GM21825 (cell line): ENCODE data around the gene PALM.
"Not testable (repeated sequence)": the region's sequence is repeated elsewhere in the genome, so short reads cannot be mapped to it uniquely, and the experiment has no call there.

ENCODE experiments used
- ATAC-seq: cut with Tn5 transposase; IDR thresholded peaks from one replicate; pipeline ENCODE4 v1.9.1; 2021; ENCODE audit warnings: mild to moderate bottlenecking, moderate library complexity; ENCODE audit not compliant: unreplicated experiment

PALM gene

DNA sequence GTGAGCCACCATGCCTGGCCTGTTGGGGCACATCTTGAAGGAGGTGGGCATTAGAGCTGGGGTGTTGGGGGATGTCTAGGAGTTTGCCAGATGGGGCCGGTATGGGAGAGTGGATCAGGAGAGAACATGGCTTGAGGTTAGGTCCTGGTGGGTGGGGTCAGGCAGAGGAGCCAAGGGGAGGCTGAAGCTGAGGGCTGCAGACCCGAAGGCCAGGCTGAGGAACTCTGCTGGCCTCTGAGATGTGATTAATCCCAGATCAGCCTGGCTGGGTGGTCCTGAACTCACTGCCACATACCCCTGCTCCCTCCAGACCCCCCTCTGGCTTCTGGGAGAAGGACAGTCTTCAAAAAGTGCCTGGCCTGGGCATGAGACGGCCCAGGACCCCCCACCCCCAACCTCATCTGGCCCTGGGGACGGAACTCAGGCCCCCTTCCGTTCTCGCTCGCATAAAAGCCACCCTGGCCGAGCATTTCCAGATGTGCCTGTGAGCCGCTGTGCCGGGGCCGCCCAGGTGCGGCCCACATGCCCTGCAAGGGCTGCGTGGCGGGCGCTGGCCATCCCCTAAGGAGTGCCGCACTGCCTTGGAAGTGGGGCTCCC lies 29.8 kb upstream of the PALM start:
- ATAC-seq: no peak

DNA sequence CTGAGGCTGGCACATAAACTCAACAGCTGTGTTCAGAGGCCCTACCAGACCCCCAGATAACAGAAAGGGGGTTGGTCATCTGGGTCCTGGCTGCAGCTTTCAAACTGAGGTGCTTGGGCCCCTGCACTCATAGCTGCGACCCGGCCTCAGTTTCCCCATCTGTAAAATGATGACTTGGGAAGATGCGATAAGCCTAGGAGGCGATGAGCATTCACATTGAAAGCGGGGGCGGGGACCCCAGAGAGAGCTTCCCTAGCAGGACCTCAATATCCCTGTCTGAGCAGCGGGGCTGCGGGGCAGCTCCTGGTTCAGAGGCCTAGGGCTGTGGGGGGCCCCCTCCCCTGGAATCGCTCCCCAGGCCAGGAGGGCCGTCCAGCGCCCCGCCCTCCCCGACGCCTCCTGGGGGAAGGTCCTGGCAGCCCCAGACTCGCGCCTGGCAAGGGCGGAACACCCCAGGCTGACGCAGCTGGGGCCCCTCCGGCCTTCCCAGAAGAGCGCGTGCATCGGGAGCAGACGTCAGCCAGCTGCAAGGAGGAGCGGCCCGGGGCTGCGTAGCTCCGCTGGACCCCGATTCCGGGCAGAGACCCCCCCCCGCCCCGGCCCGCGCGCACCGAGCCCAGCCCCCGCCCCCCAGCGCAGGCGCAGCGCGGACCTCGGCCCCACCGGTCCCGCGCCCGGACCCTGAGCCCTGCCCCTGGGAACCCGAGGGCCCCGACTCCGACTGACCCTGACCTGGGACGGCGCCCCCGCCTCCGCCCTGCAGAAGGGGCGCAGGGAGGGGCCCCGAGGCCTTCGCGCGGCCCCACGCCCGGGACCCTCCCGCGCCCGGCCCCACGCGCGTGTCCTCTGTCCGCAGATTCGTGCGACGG lies 29.1 kb upstream of the PALM start:
- ATAC-seq: peak; percentile 7

DNA sequence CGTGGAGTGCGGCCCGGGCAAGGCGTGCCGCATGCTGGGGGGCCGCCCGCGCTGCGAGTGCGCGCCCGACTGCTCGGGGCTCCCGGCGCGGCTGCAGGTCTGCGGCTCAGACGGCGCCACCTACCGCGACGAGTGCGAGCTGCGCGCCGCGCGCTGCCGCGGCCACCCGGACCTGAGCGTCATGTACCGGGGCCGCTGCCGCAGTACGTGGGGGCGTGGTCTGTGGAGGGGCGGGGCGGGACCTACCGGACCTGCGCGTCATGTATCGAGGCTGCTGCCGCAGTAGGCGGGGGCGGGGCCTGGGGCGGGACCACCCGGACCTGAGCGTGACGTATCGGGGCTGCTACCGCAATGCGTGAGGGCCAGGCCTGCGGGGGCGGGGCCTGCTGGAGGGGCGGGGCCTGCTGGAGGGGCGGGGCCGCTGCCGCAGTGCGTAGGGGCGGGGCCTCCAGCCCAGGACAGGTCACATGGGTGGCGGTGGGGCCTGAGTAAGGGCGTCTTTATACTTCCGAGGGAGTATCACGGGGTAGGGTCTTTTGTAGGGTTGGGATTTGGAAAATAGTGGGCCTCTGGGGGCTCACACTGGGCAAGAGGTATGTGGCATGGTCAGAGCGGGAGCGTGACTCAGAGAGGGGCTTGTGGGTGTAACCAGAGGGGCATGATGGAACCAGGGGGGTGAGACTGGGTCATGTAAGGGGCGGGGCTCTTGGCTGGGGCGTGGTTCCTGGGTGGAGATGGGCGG lies 28.3 kb upstream of the PALM start:
- peak; percentile 69 for ATAC-seq

DNA sequence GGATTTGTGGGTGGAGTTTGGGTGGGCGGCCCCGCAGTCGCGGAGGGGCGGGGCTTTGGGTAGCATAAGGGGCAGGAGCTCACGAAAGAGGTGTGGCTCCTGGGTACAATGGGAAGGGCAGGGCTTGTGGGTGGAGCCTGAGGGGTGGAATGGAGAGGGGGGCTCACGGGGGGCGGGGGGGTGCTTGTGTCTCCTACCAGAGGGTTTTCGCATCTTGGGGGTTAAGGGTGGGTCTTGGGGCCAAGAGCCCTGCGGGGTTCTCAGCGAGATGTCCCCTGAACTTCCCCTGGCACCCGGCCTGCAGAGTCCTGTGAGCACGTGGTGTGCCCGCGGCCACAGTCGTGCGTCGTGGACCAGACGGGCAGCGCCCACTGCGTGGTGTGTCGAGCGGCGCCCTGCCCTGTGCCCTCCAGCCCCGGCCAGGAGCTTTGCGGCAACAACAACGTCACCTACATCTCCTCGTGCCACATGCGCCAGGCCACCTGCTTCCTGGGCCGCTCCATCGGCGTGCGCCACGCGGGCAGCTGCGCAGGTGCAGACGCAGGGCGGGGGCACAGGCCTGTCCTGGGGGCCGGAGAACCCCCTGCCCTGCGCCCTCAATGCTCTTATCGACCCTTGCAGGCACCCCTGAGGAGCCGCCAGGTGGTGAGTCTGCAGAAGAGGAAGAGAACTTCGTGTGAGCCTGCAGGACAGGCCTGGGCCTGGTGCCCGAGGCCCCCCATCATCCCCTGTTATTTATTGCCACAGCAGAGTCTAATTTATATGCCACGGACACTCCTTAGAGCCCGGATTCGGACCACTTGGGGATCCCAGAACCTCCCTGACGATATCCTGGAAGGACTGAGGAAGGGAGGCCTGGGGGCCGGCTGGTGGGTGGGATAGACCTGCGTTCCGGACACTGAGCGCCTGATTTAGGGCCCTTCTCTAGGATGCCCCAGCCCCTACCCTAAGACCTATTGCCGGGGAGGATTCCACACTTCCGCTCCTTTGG lies 27.4 kb upstream of the PALM start:
- no peak for ATAC-seq

DNA sequence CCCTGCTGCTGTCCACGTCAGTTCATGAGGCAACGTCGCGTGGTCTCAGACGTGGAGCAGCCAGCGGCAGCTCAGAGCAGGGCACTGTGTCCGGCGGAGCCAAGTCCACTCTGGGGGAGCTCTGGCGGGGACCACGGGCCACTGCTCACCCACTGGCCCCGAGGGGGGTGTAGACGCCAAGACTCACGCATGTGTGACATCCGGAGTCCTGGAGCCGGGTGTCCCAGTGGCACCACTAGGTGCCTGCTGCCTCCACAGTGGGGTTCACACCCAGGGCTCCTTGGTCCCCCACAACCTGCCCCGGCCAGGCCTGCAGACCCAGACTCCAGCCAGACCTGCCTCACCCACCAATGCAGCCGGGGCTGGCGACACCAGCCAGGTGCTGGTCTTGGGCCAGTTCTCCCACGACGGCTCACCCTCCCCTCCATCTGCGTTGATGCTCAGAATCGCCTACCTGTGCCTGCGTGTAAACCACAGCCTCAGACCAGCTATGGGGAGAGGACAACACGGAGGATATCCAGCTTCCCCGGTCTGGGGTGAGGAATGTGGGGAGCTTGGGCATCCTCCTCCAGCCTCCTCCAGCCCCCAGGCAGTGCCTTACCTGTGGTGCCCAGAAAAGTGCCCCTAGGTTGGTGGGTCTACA lies 25.9 kb upstream of the PALM start:
- ATAC-seq: no peak

DNA sequence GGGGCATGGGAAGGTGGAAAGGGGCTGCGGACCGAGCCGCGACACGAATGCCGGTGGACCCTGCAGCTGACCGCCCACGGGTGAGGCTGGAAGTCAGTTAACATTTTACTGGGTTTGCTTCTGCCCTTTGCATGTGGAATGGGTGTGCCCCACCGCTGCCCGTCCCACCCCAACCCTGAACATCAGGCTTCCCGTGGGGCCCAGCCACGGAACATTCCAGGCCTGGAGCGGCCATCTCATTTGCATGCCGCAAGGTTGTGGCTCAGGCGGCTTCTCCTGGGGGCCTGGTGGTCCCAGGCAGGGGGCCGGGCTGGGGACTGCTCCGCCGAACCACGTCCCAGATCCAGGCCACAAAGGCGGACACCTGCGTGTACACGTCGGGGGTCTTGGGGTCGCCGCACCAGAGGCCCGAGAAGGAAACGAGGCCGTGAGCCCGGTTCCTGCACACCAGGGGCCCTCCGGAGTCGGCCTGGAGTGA lies 23.2 kb upstream of the PALM start:
- ATAC-seq: no peak

DNA sequence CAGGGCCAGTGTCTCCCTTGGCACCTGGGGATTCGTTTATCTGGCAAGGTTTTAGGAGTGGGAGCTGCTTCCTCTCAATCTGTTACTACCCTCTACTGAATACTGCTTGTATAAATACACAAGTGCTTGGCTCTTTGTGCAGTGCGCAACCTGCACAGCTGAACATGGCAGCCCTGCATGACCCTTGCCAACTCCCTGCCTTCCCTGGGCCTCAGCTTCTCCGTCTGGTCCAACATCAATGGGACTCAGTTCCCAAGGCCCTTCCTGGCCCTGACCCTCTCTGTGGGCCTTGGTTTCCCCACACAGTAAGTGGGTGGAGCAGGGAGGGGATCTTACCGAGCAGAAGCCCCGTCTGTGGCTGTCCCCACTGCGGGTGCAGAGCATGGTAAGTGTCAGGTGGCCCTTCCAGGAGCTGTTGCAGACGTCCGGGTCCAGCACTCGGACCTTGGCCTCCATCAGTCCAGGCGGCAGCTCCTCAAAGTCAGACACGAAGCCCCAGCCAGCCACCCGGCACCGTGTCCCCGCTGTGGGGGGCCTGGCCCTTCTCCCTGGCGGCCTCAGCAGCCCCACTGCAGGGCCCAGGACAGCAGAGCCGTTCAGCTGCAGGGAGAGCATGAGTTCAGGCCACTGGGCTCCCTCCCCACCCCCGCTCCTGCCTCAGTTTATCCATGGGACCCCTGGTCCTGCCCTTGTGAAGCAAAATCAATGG lies 22.0 kb upstream of the PALM start:
- no peak for ATAC-seq

DNA sequence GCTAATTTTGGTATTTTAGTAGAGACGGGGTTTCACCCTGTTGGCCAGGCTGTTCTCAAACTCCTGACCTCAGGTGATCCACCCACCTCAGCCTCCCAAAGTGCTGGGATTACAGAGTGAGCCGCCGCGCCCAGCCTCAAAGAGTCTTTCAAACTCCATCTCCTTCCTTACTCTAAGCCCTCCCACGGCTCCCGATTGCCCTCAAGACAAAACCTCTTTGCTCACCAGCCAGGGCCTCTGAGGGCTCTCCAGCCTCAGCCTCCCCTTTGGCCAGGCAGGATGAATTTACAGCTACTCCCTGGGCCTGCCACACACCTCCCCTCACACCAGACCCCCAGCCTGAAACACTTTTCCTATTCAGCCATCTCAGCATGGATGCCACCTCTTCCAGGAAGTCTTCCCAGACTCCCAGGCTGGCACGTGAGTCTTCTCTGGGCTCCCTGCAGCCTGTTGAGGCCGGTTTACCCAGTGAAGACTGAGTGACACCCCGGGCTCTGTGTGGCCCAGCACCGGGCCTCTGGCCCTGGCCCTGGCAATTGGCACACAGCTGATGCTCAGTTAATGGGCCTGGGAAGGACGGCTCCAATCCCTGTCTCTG lies 21.1 kb upstream of the PALM start:
- ATAC-seq: no peak

DNA sequence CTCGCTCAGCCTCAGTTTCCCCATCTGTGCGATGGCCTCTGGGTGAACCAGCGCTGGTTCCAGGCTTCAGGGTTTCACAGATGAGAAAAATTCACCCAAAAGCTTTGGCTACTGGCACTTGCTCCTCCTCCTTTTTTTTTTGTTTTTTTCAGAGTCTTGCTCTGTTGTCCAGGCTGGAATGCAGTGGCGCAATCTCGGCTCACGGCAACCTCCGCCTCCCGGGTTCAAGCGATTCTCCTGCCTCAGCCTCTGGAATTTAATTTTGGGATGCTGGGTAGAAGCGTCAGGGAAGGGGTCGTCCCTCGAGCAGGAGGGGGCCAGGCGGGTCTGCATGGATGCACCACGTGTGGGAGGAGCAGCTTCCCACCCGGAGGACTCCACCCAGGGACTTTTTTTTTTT lies 20.5 kb upstream of the PALM start:
- no peak for ATAC-seq

DNA sequence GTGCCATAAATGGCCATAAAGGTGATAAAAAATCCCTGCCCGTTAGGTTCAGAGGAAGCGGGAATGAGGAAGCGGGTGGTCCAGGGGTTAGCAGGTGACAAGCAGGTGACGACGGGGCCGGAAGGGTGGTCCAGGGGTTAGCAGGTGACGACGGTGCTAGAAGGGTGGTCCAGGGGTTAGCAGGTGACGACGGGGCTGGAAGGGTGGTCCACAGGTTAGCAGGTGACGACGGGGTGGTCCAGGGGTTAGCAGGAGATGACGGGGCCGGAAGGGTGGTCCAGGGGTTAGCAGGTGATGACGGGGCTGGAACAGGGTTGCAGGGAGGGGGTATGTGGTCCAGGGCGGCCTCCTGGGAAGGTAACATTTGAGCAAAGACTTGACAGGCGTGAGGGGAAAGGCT lies 19.7 kb upstream of the PALM start:
- no peak for ATAC-seq

DNA sequence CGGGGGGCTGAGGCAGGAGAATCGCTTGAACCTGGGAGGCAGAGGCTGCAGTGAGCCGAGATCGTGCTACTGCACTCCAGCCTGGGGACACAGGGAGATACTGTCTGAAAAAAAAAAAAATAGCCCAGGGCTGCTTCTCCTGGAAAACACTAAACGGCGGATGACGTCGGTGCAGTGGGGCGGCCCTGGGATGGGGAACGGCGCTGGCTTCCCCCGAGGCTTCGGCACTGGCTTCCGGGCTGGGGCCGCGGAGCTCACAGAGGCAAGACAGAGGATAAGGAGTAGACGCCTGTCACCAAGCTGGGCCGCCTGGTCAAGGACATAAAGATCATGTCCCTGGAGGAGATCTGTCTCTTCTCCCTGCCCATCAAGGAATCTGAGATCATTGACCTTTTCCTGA lies 18.5 kb upstream of the PALM start:
- ATAC-seq: no peak

DNA sequence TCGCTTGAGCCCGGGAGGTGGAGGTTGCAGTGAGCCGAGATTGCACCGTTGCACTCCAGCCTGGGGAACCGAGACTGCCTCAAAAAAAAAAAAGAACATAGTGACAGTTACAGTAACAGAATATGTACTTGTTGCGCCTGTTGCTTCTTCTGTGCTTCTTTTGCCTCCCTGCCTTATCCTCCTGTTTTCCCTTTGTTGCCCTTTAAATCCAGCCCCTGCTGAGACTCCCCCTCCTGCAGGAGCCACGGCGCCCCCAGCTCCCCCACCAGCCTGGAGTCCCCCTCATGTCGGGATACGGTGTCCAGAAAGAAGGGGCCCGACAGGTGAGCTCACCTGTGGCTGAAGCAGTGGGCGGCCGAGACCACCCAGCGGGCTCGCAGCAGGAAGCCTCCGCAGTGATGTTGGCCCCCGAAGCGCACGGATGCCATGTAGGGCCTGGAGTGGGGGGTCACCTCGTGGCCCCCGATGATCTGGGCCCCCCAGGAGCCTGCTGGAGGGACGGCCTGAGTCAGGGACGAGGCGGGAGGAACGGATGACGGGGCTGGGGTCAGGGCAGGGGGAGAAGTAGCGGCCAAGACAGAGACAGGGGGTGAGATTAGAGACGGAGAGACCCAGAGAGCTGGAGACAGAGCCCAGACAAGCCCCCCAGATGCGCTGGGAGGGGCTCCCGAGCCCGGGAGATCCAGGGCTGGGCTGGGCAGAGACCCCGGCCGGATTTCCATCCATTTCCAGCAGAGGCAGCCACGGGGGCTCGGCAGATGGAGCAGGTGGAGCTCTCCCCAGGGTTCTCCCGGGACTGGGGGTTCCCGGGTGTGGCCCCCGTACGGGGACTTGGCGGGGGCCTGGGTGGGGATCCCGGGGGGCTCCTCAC lies 14.0 kb upstream of the PALM start:
- no peak for ATAC-seq

DNA sequence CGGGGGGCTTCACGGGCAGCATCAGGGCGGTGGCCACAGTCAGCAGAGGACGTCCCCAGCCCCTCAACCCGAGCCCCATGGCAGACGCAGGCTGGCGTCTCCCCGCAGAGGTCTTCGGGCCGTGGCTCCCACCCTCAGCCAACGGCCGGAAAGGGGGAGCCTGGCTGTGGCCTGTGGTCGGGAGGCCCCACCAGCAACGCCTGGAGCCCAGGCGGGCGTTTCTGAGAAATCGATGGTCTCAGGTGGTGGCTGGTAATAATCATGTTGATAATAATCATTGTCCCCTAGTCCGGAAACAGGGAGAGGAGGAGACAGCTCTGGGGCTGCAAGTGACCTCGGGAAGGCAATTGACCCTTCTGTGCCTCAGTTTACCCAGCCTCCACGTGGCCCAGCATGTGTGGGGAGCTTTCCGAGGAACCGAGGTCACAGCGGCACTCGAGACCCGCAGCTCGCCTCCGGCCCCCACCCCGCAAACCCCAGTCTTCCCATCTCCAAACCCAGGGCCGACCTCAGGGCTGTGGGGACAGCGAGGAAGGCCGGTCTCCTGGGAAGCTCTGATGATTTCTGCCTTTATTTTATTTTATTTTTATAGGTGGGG lies 13.3 kb upstream of the PALM start, which contains the start of gene PRSS57:
Gene PRSS57, minus strand, starts transcription at position 101 of the 598 bp plus-strand sequence. Its CDS starts 22 bp downstream, at position 79.
- no peak for ATAC-seq

DNA sequence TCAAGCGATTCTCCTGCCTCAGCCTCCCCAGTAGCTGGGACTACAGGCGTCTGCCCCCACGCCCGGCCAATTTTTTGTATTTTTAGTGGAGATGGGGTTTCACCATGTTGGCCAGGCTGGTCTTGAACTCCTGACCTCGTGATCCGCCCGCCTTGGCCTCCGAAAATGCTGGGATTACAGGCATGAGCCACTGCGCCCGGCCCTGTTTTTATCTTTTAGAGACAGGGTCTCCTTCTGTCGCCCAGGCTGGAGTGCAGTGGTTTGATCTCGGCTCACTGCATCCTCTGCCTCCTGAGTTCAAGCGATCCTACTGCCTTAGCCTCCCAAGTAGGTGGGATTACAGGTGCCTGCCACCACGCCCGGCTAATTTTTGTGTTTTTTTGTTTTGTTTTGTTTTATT lies 10.2 kb upstream of the PALM start:
- ATAC-seq: not testable (repeated sequence)

DNA sequence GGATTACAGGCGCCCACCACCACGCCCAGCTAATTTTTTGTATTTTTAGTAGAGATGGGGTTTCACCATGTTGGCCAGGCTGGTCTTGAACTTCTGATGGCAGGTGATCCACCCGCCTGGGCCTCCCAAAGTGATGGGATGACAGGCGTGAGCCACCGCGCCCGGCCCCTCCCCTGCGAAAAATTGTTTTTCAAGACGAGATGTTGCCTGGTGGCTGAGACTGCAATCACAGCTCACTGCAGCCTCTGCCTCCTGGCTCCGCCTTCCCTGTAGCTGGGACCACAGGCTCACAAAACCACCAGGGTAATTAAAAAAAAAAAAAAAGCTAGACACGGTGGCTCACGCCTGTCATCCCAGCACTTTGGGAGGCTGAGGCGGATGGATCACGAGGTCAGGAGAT lies 8.8 kb upstream of the PALM start:
- not testable (repeated sequence) for ATAC-seq

DNA sequence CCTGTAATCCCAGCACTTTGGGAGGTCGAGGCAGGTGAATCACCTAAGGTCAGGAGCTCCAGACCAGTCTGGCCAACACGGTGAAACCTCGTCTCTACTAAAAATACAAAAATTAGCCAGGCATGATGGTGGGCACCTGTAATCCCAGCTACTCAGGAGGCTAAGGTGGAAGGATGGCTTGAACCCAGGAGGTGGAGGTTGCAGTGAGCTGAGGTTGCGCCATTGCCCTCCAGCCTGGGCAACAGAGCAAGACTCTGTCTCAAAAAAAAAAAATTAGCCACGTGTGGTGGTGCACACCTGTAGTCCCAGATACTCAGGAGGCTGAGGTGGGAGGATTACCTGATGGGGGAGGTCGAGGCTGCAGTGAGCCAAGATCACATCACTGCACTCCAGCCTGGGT lies 5.9 kb upstream of the PALM start:
- ATAC-seq: not testable (repeated sequence)

DNA sequence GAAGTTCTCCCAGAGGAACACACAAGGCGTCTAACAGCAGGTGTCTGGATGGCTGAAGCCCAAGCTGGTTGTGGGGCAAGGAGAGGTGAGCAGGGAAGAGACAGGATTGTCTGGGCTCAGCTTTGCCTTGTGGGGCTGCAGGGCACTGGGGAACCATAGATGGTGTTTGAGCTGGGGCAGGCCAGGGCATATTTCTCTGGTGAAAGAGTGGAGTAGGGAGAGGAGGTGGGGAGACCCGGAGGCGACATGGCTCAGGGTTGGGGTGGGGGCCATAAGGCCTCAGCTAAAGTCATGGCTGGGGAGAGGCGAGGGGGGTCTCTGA lies 5.4 kb upstream of the PALM start:
- no peak for ATAC-seq
